ENCODE measurements around the gene MERTK.
"Not testable (repeated sequence)": the region's sequence is repeated elsewhere in the genome, so short reads cannot be mapped to it uniquely, and the experiment has no call there.

Gene MERTK

DNA sequence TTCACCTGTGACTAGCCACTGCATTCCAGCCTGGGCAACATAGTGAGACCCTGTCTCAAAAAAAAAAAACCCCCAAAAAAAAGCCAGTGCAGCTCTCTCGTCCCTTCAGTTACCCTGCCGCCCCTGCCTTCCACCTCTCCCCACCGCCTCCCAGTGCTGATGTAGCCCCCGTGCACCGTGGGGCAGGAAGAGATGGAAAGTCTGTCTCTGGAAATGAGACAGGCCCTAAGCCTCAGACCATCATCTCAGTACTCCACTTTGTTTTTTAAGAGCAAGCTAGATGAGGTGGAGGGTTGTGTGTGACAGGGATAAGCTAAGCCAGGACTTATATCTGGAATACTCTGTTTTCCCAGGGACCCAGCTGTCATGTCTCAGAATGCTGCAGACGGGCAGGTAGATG is 32.0 kb downstream of the MERTK start:
- no peak overlapping the region for H3K9ac ChIP-seq (ENCODE audit: low read depth, low read length)
- no peak overlapping the region for H3K27ac ChIP-seq (ENCODE audit: low read depth, low read length)
- no peaks in the 10 kb centered on the region for H3K9me3 ChIP-seq (ENCODE audit: control insufficient read depth, insufficient read depth, low read length)
- H3K27me3 ChIP-seq (ENCODE audit: control insufficient read depth, insufficient read depth, low read length), result no peaks in the 10 kb centered on the region
- H3K36me3 ChIP-seq (ENCODE audit: control insufficient read depth, insufficient read depth, low read length), result peaks cover 4% of the 10 kb centered on the region; the same call in 1 of the 2 replicates
- H3K4me1 ChIP-seq (ENCODE audit: control insufficient read depth, insufficient read depth, low read length), result 0 out of 2 replicates have a peak, but pooled peaks cover 4% of the 10 kb centered on the region
- no peak overlapping the region for H3K4me3 ChIP-seq (ENCODE audit: low read depth, low read length)

DNA sequence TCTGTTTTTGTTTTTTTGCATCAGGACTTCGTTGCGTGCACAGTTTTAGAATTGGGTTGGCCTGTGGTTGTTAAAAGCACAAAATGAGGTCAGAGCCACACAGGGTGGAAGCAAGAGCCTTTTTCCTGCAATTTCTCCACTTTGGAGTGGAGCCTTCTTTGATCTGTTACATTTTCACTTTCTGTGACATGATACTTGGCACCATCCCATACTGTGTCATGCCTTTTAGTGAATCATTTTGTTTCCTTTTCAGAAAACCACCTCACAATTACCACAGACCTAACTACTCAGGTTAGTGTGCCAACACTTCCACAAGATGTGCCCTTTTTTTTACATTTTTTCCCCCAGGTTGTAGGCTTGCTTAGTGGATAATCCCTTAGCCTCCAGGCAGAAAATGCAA is 32.5 kb downstream of the MERTK start:
- Histone ChIP-seq H3K27me3 (ENCODE audit: control insufficient read depth, insufficient read depth, low read length) (no peaks in the 10 kb centered on the region), H3K4me1 (ENCODE audit: control insufficient read depth, insufficient read depth, low read length) (0 out of 2 replicates have a peak, but pooled peaks cover 4% of the 10 kb centered on the region), H3K27ac (ENCODE audit: low read depth, low read length) (no peak overlapping the region), H3K36me3 (ENCODE audit: control insufficient read depth, insufficient read depth, low read length) (peaks cover 4% of the 10 kb centered on the region; the same call in 1 of the 2 replicates), H3K9me3 (ENCODE audit: control insufficient read depth, insufficient read depth, low read length) (no peaks in the 10 kb centered on the region), H3K9ac (ENCODE audit: low read depth, low read length) (no peak overlapping the region), H3K4me3 (ENCODE audit: low read depth, low read length) (no peak overlapping the region)

DNA sequence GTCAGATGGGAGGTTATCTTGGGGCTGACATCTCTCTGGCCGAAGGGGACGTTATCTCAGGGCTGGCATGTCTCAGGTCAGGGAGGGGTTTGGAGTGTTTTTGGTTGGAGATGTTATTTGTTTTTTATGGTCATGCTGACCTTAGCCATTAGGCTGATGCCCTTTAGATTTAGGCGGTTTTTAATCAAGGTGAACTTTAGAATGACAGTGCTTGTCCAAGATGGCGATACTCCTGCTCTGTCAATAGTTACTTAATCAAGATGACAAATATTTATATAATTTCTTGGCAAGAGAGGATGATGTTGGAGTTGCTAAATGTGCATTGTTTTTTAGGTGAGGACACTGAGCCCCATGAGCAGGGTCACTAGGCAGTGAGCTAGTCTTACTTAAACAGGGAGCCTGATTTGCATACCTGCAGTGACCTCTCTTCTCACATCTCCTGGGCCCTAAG is 34.5 kb downstream of the MERTK start:
- H3K4me3 ChIP-seq (ENCODE audit: low read depth, low read length), result no peak overlapping the region
- H3K9ac ChIP-seq (ENCODE audit: low read depth, low read length), result no peak overlapping the region
- no peak overlapping the region for H3K27ac ChIP-seq (ENCODE audit: low read depth, low read length)
- H3K4me1 ChIP-seq (ENCODE audit: control insufficient read depth, insufficient read depth, low read length), result 0 out of 2 replicates have a peak, but pooled peaks cover 4% of the 10 kb centered on the region
- H3K9me3 ChIP-seq (ENCODE audit: control insufficient read depth, insufficient read depth, low read length), result no peaks in the 10 kb centered on the region
- H3K36me3 ChIP-seq (ENCODE audit: control insufficient read depth, insufficient read depth, low read length), result peaks cover 4% of the 10 kb centered on the region; the same call in 1 of the 2 replicates
- H3K27me3 ChIP-seq (ENCODE audit: control insufficient read depth, insufficient read depth, low read length), result no peaks in the 10 kb centered on the region

DNA sequence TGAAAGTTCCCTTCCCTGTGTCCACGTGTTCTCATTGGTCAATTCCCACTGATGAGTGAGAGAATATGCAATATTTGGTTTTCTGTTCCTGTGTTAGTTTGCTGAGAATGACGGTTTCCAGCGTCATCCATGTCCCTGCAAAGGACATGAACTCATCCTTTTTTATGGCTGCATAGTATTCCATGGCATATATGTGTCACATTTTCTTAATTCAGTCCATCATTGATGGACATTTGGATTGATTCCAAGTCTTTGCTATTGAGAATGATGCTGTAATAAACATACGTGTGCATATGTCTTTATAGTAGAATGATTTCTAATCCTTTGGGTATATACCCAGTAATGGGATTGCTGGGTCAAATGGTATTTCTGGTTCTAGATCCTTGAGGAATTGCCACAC is 35.5 kb downstream of the MERTK start:
- not testable (repeated sequence) for H3K4me1 ChIP-seq (ENCODE audit: control insufficient read depth, insufficient read depth, low read length); H3K4me3 ChIP-seq (ENCODE audit: low read depth, low read length); H3K9me3 ChIP-seq (ENCODE audit: control insufficient read depth, insufficient read depth, low read length); H3K27ac ChIP-seq (ENCODE audit: low read depth, low read length); H3K27me3 ChIP-seq (ENCODE audit: control insufficient read depth, insufficient read depth, low read length); H3K36me3 ChIP-seq (ENCODE audit: control insufficient read depth, insufficient read depth, low read length); H3K9ac ChIP-seq (ENCODE audit: low read depth, low read length)

DNA sequence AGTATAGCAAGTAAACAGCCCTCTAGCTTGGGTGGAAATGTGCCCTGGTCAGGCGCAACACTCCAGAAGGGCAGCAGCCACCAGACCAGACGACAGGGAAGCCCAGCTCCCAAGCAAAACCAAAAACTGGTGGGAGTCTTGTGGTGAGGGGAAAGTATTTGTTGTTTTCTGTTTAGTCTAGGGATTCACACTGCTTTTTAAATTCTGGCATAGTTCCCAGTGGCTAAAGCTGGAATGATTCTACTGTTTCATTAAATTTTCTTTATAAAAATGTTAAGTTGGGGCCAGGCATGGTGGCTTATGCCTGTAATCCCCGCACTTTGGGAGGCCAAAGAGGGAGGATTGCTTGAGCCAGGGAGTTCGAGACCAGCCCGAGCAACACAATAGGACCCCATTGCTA is 38.5 kb downstream of the MERTK start:
- H3K36me3 ChIP-seq (ENCODE audit: control insufficient read depth, insufficient read depth, low read length), result no peaks in the 10 kb centered on the region
- no peak overlapping the region for H3K4me3 ChIP-seq (ENCODE audit: low read depth, low read length)
- H3K27ac ChIP-seq (ENCODE audit: low read depth, low read length), result no peak overlapping the region
- H3K9me3 ChIP-seq (ENCODE audit: control insufficient read depth, insufficient read depth, low read length), result no peaks in the 10 kb centered on the region
- no peak overlapping the region for H3K9ac ChIP-seq (ENCODE audit: low read depth, low read length)
- H3K27me3 ChIP-seq (ENCODE audit: control insufficient read depth, insufficient read depth, low read length), result no peaks in the 10 kb centered on the region
- no peaks in the 10 kb centered on the region for H3K4me1 ChIP-seq (ENCODE audit: control insufficient read depth, insufficient read depth, low read length)

DNA sequence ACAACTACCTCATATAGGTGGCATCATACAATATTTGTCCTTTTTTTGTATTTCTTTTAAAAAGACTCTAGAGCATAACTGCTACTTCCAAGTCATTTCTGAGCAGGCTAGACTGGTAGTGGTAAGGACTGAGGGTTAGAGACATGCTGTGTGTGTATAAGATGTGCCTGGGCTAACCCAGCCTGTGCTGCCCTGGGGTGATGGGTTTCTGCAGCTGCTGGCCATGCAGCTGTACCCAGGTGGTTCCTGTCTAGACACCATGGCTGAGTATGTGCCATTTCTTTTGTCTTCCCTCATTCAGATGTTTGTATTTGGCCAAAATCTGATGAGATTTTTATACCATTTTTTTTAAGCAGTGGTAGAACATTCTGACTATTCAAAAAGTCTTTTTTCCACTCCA is 40.0 kb downstream of the MERTK start:
- no peaks in the 10 kb centered on the region for H3K4me1 ChIP-seq (ENCODE audit: control insufficient read depth, insufficient read depth, low read length)
- no peak overlapping the region for H3K27ac ChIP-seq (ENCODE audit: low read depth, low read length)
- H3K4me3 ChIP-seq (ENCODE audit: low read depth, low read length), result no peak overlapping the region
- H3K9ac ChIP-seq (ENCODE audit: low read depth, low read length), result no peak overlapping the region
- no peaks in the 10 kb centered on the region for H3K27me3 ChIP-seq (ENCODE audit: control insufficient read depth, insufficient read depth, low read length)
- H3K36me3 ChIP-seq (ENCODE audit: control insufficient read depth, insufficient read depth, low read length), result no peaks in the 10 kb centered on the region
- H3K9me3 ChIP-seq (ENCODE audit: control insufficient read depth, insufficient read depth, low read length), result no peaks in the 10 kb centered on the region

DNA sequence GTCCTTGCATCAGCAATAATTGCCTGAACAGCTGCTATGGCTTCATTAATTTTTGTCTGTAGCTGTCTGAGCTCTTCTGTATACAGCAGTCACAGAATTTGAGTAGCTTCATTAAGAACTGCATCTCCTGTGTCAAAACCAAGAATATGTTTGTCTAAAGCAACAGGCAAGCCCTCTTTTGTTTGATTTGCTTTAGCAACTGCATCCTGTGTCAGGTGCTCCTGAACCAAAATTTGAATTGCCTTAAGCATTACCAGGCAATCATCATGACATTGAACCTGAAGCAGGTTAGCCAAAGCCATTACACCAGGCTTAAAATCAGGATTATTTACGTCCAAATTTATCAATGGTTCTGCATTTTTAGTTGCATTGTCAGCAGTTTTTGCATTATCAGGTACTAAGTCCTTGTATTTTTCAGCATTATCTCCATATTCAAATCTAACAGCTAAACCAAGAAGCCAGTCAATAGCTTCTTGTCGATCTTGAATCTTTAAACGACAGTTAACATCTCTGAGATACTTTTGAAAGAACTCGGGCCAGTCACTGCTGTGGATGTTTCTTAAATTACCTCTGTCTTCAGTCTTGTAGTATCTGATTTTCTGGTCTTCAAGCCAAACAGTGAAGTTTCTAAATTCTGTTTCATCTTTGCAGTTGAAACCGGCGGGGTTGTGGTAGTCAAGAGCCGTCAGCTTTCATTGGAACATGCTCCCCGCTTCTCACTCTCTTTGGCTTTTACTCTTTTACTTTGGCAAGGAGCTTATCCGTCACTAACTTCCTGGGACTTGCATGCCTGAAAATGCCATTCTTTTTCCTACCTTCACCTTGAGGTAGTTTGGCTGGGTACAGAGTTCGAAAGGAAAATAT is 42.2 kb downstream of the MERTK start:
- Histone ChIP-seq H3K27ac (ENCODE audit: low read depth, low read length) (no peak overlapping the region), H3K27me3 (ENCODE audit: control insufficient read depth, insufficient read depth, low read length) (no peaks in the 10 kb centered on the region), H3K36me3 (ENCODE audit: control insufficient read depth, insufficient read depth, low read length) (no peaks in the 10 kb centered on the region; the same call in 1 of the 2 replicates), H3K4me3 (ENCODE audit: low read depth, low read length) (no peak overlapping the region), H3K4me1 (ENCODE audit: control insufficient read depth, insufficient read depth, low read length) (no peaks in the 10 kb centered on the region), H3K9me3 (ENCODE audit: control insufficient read depth, insufficient read depth, low read length) (no peaks in the 10 kb centered on the region), H3K9ac (ENCODE audit: low read depth, low read length) (no peak overlapping the region)

DNA sequence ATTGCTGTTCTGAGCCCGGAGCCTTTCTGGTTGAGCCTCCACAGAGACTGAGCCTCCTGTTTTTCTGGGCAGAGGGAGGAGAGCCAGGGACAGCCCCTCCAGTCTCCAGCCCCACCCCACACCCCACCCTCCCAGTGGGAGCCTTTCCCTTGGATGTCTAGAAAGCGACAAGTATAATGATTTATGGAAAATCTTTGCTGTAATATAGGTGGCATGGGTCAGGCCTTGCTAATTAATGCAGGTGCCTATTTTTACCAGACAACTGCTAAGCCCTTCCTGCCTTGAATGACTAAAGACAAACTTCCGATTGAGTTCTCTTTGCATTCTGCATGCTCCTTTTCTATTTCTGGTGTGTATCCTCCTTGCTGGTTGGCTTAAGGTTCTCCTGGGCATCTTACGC is 43.1 kb downstream of the MERTK start:
- Histone ChIP-seq H3K4me3 (ENCODE audit: low read depth, low read length) (no peak overlapping the region), H3K36me3 (ENCODE audit: control insufficient read depth, insufficient read depth, low read length) (no peaks in the 10 kb centered on the region; the same call in 1 of the 2 replicates), H3K9ac (ENCODE audit: low read depth, low read length) (no peak overlapping the region), H3K27ac (ENCODE audit: low read depth, low read length) (no peak overlapping the region), H3K4me1 (ENCODE audit: control insufficient read depth, insufficient read depth, low read length) (no peaks in the 10 kb centered on the region), H3K27me3 (ENCODE audit: control insufficient read depth, insufficient read depth, low read length) (no peaks in the 10 kb centered on the region), H3K9me3 (ENCODE audit: control insufficient read depth, insufficient read depth, low read length) (no peaks in the 10 kb centered on the region)

DNA sequence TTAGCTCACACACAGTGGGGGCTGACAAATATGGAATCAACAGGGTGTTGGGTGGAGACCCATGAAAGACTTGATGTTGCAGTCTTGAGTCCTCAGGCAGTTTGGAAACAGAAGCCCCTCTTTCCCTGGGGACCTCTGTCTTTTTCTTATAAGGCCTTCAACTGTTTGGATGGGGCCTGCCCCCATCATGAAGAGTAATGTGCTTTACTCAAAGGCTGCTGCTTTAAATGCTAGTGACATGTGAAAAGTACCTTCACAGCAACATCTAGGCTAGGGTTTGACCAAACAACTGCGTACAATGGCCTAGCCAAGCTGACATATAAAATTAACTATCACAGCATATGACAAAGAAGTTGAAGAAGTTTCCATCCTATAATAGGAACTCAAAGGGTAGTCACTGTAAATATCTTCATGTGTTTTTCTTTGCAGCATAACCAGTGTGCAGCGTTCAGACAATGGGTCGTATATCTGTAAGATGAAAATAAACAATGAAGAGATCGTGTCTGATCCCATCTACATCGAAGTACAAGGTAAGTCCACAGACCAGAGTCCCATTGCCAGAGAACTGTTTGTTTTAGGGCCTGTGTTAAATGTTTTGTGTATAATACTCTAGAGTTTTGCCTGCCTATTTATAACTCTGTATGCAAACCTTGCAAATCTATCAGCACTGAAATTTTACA is 46.3 kb downstream of the MERTK start:
- peaks cover 10% of the 10 kb centered on the region for H3K36me3 ChIP-seq (ENCODE audit: control insufficient read depth, insufficient read depth, low read length)
- H3K9ac ChIP-seq (ENCODE audit: low read depth, low read length), result no peak overlapping the region
- no peak overlapping the region for H3K27ac ChIP-seq (ENCODE audit: low read depth, low read length)
- H3K4me1 ChIP-seq (ENCODE audit: control insufficient read depth, insufficient read depth, low read length), result no peaks in the 10 kb centered on the region
- H3K9me3 ChIP-seq (ENCODE audit: control insufficient read depth, insufficient read depth, low read length), result no peaks in the 10 kb centered on the region
- H3K4me3 ChIP-seq (ENCODE audit: low read depth, low read length), result no peak overlapping the region
- no peaks in the 10 kb centered on the region for H3K27me3 ChIP-seq (ENCODE audit: control insufficient read depth, insufficient read depth, low read length)

DNA sequence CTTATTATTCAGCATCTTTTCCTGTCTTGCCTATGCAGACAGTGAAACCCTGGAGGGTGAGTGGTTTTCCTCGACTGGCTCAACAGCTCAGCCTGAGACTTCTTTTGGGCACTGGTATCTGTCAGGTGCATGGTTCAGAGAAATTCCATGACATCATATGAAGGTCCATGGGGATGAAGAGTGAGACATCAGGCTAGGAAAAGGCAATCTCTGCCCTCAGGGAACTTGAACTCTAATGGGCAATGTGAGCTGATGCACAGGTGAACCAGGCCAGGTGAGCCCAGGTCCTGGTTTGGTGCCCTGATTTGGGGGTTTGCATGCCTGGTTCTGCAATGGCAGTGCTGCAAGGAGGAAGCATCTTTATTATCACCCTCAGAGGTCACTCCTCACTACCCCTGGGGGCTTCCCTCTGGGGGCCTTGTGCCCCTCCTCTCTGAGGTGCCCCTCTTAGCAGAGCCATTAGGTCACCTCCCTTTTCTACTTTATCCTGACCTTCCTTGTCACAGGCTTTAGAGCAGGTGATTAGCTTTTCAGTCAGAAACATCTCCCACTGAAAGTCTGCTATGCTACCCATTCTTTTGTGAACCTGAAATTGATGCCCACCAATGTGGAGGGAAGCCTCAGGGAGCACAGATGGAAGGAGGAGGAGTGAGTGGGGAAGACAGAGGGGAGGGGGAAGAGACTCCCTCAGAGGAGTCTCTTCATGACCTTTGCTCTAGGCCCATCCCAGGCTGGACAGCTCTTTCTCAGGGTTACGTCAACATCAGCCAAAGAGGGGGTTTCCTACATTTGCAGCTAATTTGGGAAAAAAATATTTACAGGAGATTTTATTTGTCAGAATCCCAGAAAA is 47.3 kb downstream of the MERTK start:
- Histone ChIP-seq H3K27ac (ENCODE audit: low read depth, low read length) (no peak overlapping the region), H3K27me3 (ENCODE audit: control insufficient read depth, insufficient read depth, low read length) (no peaks in the 10 kb centered on the region), H3K9me3 (ENCODE audit: control insufficient read depth, insufficient read depth, low read length) (no peaks in the 10 kb centered on the region), H3K36me3 (ENCODE audit: control insufficient read depth, insufficient read depth, low read length) (peaks cover 10% of the 10 kb centered on the region), H3K9ac (ENCODE audit: low read depth, low read length) (no peak overlapping the region), H3K4me3 (ENCODE audit: low read depth, low read length) (no peak overlapping the region), H3K4me1 (ENCODE audit: control insufficient read depth, insufficient read depth, low read length) (no peaks in the 10 kb centered on the region)
